ENCODE results near the gene TLR7.

TLR7 gene

DNA sequence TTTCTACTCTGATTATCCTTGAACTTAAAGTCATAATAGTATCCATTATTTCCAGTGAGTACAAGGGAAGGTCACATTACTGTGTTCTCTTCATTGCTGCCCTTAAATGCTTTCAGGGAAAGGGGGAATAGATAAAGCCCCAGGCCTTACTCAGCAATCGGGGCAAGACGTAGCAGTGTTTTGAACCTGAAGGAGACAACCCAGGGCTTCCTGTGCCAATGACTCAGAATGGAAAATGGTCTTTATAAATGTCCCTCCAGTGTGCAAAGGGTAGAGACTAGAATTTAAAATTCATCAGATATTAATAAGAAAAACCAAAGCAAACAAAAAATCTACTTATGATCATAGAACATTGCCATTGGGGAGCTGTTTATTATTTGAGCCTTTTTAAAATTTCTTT, 63.3 kb downstream of the TLR7 start:
- DNase-seq (ENCODE audit: low read depth), result no peak

DNA sequence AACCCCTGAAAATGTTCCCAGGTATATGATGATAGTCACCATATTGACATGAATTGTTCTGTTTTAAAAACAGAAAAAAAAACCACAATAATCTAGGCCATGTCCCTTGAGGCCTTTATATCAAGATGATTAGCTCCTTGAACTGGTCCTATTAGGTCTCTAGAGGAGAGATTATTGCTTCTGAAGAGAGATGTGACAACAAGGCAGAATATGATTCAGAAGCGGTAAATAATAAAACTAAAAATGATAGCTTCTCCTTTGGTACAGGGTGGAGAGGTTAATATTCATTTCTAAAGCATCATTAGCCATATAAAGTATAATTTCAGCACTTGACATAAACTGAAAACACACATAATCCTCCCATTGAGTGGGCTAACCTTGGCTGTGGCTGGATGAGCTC, 65.4 kb downstream of the TLR7 start:
- DNase-seq (ENCODE audit: low read depth), result no peak

DNA sequence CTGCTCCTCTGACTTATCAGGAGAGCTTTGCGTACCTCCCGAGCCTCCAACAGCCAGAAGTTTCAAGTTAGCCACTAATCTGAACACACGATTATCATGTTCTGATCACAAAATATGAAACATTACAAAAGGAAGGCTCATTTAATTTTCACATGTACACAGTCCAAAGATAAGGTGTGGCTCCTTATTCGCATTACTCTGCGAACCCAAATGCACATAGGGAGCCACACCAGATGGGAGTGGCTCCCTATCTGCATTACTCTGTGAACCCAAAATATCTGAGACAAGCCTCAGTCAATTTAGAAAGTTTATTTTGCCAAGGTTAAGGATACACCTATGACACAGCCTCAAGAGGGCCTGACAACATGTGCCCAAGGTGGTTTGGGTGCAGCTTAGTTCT, 68.0 kb downstream of the TLR7 start:
- DNase-seq (ENCODE audit: low read depth), result no peak

DNA sequence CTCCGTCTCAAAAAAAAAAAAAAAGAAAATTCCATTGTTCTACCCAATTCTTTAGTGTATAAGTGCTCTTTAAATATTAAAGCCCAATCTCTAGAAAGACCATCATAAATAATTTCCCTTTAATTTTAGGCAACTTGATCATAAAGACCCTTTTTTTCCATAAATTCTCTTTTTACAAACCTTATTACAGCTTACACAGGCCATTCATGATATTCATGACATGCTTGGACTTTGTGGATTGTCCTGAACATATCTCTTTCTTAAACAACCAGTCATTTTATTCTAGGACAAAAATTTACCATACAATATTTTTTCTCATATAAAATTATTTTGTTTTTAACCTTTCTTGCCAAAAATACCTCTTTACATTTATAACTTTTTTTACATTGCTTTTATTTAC, 70.1 kb downstream of the TLR7 start:
- no peak for DNase-seq (ENCODE audit: low read depth)

Measured in activated T-cell treated with anti-CD3 and anti-CD28 coated beads for 48 hours (primary cell).